GM23338 (cell line): ENCODE results near the gene KAZALD1. TPM values are rescaled to one million over a fixed set of nuclear protein-coding genes. Genes with fewer than 3 reads are reported as not detected.

Source experiments
- ATAC-seq: fragments of 200-7000 bp; cut with Tn5 transposase; 3 replicates; pipeline ENCODE4 v1.9.1; 2020
- DNase-seq: peaks from one replicate; pipeline ENCODE4 v3.0.0-alpha.2; 2015; ENCODE audit warnings: low spot score
- H2AFZ ChIP-seq: fragments of 200-600 bp; sonication (generic); 2 replicates; pipeline ENCODE4 v1.8.0; 2016; ENCODE audit warnings: antibody characterized with exemption, mild to moderate bottlenecking, moderate library complexity
- H3F3A ChIP-seq: fragments of 200-600 bp; sonication (generic); replicated peaks from 2 replicates; pipeline ENCODE4 v1.8.0; 2017; ENCODE audit warnings: antibody characterized with exemption, mixed run types, low read depth
- H3K27ac ChIP-seq: fragments of 200-600 bp; sonication (generic); 2 replicates; pipeline ENCODE4 v1.6.1; 2016; ENCODE audit warnings: low read depth
- H3K27me3 ChIP-seq: fragments of 200-600 bp; sonication (generic); 2 replicates; pipeline ENCODE4 v1.8.0; 2016; ENCODE audit warnings: mild to moderate bottlenecking, mixed run types, moderate library complexity; ENCODE audit not compliant: insufficient read depth
- H3K36me3 ChIP-seq: fragments of 200-600 bp; sonication (generic); 2 replicates; pipeline ENCODE4 v1.8.0; 2016; ENCODE audit warnings: mild to moderate bottlenecking; ENCODE audit not compliant: insufficient read depth
- H3K4me1 ChIP-seq: fragments of 200-600 bp; sonication (generic); 2 replicates; pipeline ENCODE4 v1.8.0; 2016; ENCODE audit warnings: mild to moderate bottlenecking, moderate library complexity; ENCODE audit not compliant: insufficient read depth
- H3K4me2 ChIP-seq: fragments of 200-600 bp; sonication (generic); 2 replicates; pipeline ENCODE4 v1.7.1; 2017; ENCODE audit warnings: mixed run types
- H3K4me3 ChIP-seq: fragments of 200-600 bp; sonication (generic); 2 replicates; pipeline ENCODE4 v1.6.1; 2016; ENCODE audit warnings: mixed run types
- H3K79me2 ChIP-seq: fragments of 200-600 bp; sonication (generic); replicated peaks from 2 replicates; pipeline ENCODE4 v1.8.0; 2017; ENCODE audit warnings: mild to moderate bottlenecking; ENCODE audit not compliant: insufficient read depth
- H3K9me2 ChIP-seq: fragments of 200-600 bp; sonication (generic); 2 replicates; pipeline ENCODE4 v1.8.0; 2017; ENCODE audit not compliant: insufficient read depth
- H4K20me1 ChIP-seq: fragments of 200-600 bp; sonication (generic); replicated peaks from 2 replicates; pipeline ENCODE4 v1.8.0; 2017; ENCODE audit warnings: mild to moderate bottlenecking; ENCODE audit not compliant: insufficient read depth
- H3K27ac Mint-ChIP-seq: 2 replicates; pipeline ENCODE4 v1.8.0; 2020; ENCODE audit warnings: inconsistent platforms, mild to moderate bottlenecking, moderate library complexity, mixed read lengths
- H3K27me3 Mint-ChIP-seq: 3 replicates; pipeline ENCODE4 v1.8.0; 2022; ENCODE audit warnings: low read depth, mild to moderate bottlenecking, moderate library complexity, mixed read lengths, inconsistent platforms; ENCODE audit not compliant: insufficient read depth, poor library complexity
- H3K36me3 Mint-ChIP-seq: 3 replicates; pipeline ENCODE4 v1.8.0; 2021; ENCODE audit warnings: low read depth, mild to moderate bottlenecking, inconsistent platforms, moderate library complexity, mixed read lengths
- H3K4me1 Mint-ChIP-seq: 3 replicates; pipeline ENCODE4 v1.8.0; 2020; ENCODE audit warnings: mild to moderate bottlenecking, inconsistent platforms, mixed read lengths
- H3K4me3 Mint-ChIP-seq: 3 replicates; pipeline ENCODE4 v1.8.0; 2021; ENCODE audit warnings: moderate library complexity, mild to moderate bottlenecking, inconsistent platforms, mixed read lengths
- H3K9me3 Mint-ChIP-seq: 3 replicates; pipeline ENCODE4 v1.8.0; 2020; ENCODE audit warnings: moderate library complexity, mild to moderate bottlenecking, inconsistent platforms, mixed read lengths
- CTCF ChIP-seq, 2 experiments: fragments of 200-600 bp in 1 of 2; sonication (generic) in 1 of 2; conservative IDR thresholded peaks; 2 replicates each; pipeline versions ENCODE4 v1.5.1 to v1.6.1; 2016 to 2017; ENCODE audit warnings: antibody characterized with exemption in 2 of 2, low read depth in 2 of 2, mild to moderate bottlenecking in 2 of 2, moderate library complexity in 1 of 2
- EZH2 ChIP-seq: fragments of 200-600 bp; sonication (generic); IDR thresholded peaks from one replicate; pipeline ENCODE4 v1.8.0; 2017; ENCODE audit warnings: antibody characterized with exemption, mild to moderate bottlenecking, low read depth; ENCODE audit not compliant: unreplicated experiment
- EZH2phosphoT487 ChIP-seq: fragments of 200-600 bp; sonication (generic); IDR thresholded peaks from one replicate; pipeline ENCODE4 v1.8.1; 2018; ENCODE audit warnings: antibody characterized with exemption; ENCODE audit not compliant: unreplicated experiment
- NANOG ChIP-seq: IDR thresholded peaks from 2 replicates; pipeline ENCODE4 v1.6.1; 2016; ENCODE audit warnings: antibody characterized with exemption, borderline replicate concordance
- ZNF331 ChIP-seq: fragments of 250-450 bp; sonication (Bioruptor Pico); IDR thresholded peaks from 2 replicates; pipeline ENCODE4 v1.5.0; 2020; ENCODE audit warnings: low read depth, mild to moderate bottlenecking, moderate library complexity
- polyA plus RNA-seq: library from polyadenylated mRNA; unstranded; fragments of >200 nt; fragmentation: Nextera tagmentation; extraction: Ambion mirVana; gene quantifications from 2 replicates; pipeline ENCODE4 v1.2.1, GENCODE V29; 2016
- total RNA-seq: library from RNA; depleted of rRNA; stranded (reverse); fragments of >200 nt; shearing (Covaris generic); gene quantifications from 2 replicates; pipeline ENCODE4 v1.2.3, GENCODE V29; 2014

Gene KAZALD1
- total and polyA plus RNA-seq, 2 experiments from 2014 or later, result 0.27 to 1.3 TPM

- peak overlapping the region; percentile 82 for H3K4me2 ChIP-seq
- H3K4me1 Mint-ChIP-seq, result peaks cover 38% of the 10 kb centered on the region
- DNase-seq (peak; percentile 63), ATAC-seq (peak; percentile 66)
- H3K79me2 ChIP-seq, result no peaks in the 10 kb centered on the region
- TF ChIP-seq CTCF (conservative IDR thresholded peaks at IDR 0.05; ENCODE audit: low read depth in 2 of 2) (peak; percentile 28 to 34; a peak in 3 of 4 replicates), ZNF331 (no peak)
- no peaks in the 10 kb centered on the region for H3F3A ChIP-seq
- H3K27ac Mint-ChIP-seq, result no peak overlapping the region
- peaks cover 52% of the 10 kb centered on the region for H3K27me3 Mint-ChIP-seq
- no peak overlapping the region for H3K27ac ChIP-seq
- no peaks in the 10 kb centered on the region for H3K36me3 ChIP-seq
- H3K4me1 ChIP-seq, result peaks cover 10% of the 10 kb centered on the region
- peak overlapping the region; percentile 69 for H2AFZ ChIP-seq
- H3K9me3 Mint-ChIP-seq, result no peaks in the 10 kb centered on the region
- H3K36me3 Mint-ChIP-seq, result no peaks in the 10 kb centered on the region
- peak overlapping the region; percentile 55 for H3K4me3 Mint-ChIP-seq
- peak overlapping the region; percentile 51 for H3K4me3 ChIP-seq
- no peaks in the 10 kb centered on the region for H3K9me2 ChIP-seq
- H3K27me3 ChIP-seq, result peaks cover 78% of the 10 kb centered on the region
- H4K20me1 ChIP-seq, result no peaks in the 10 kb centered on the region
Observed at GRCh38 chr10:101073631-101074030, 11.8 kb downstream of the KAZALD1 start.

- H3F3A ChIP-seq, result no peaks in the 10 kb centered on the region
- ATAC-seq (peak; percentile 28), DNase-seq (no peak)
- no peak overlapping the region for H3K27ac ChIP-seq
- no peaks in the 10 kb centered on the region for H3K36me3 Mint-ChIP-seq
- H3K9me2 ChIP-seq, result no peaks in the 10 kb centered on the region
- H3K4me3 Mint-ChIP-seq, result no peak overlapping the region
- no peak for TF ChIP-seq NANOG
- H3K79me2 ChIP-seq, result no peaks in the 10 kb centered on the region
- peaks cover 38% of the 10 kb centered on the region for H3K4me1 Mint-ChIP-seq
- H3K9me3 Mint-ChIP-seq, result no peaks in the 10 kb centered on the region
- H3K36me3 ChIP-seq, result no peaks in the 10 kb centered on the region
- no peaks in the 10 kb centered on the region for H4K20me1 ChIP-seq
- no peak overlapping the region for H3K4me2 ChIP-seq
- no peak overlapping the region for H2AFZ ChIP-seq
- H3K4me1 ChIP-seq, result peaks cover 10% of the 10 kb centered on the region
- peaks cover 76% of the 10 kb centered on the region for H3K27me3 ChIP-seq
- no peak overlapping the region for H3K4me3 ChIP-seq
- no peak overlapping the region for H3K27ac Mint-ChIP-seq
- H3K27me3 Mint-ChIP-seq, result peaks cover 51% of the 10 kb centered on the region
Observed at GRCh38 chr10:101075775-101076174, 14.0 kb downstream of the KAZALD1 start.

- Mint-ChIP-seq H3K27me3 (peaks cover 52% of the 10 kb centered on the region), H3K36me3 (no peaks in the 10 kb centered on the region), H3K4me3 (no peak overlapping the region), H3K4me1 (peaks cover 36% of the 10 kb centered on the region), H3K9me3 (no peaks in the 10 kb centered on the region), H3K27ac (no peak overlapping the region)
- DNase-seq (no peak), ATAC-seq (no peak)
- no peaks in the 10 kb centered on the region for H3K9me2 ChIP-seq
- 0 out of 2 replicates have a peak, but pooled peaks cover 4% of the 10 kb centered on the region for H4K20me1 ChIP-seq
- no peak overlapping the region for H2AFZ ChIP-seq
- TF ChIP-seq EZH2, result peak; percentile 17
- TF ChIP-seq EZH2phosphoT487, result no peak
- H3K4me3 ChIP-seq, result no peak overlapping the region
- H3K4me1 ChIP-seq, result peaks cover 10% of the 10 kb centered on the region
- no peaks in the 10 kb centered on the region for H3K79me2 ChIP-seq
- H3K4me2 ChIP-seq, result no peak overlapping the region
- H3K27ac ChIP-seq, result no peak overlapping the region
- H3K36me3 ChIP-seq, result no peaks in the 10 kb centered on the region
- peaks cover 76% of the 10 kb centered on the region for H3K27me3 ChIP-seq
- H3F3A ChIP-seq, result no peaks in the 10 kb centered on the region
Observed at GRCh38 chr10:101076630-101077029, 14.8 kb downstream of the KAZALD1 start.
